ENCODE results near the gene NEU1.

The NEU1 gene

GRCh38 chr6:31834367-31835250 is 28.0 kb downstream of the NEU1 start:
- Histone ChIP-seq H3K79me2 (peaks cover 42% of the 10 kb centered on the region), H3K4me1 (peaks cover 25% of the 10 kb centered on the region), H3K4me2 (ENCODE audit: low read length) (peak overlapping the region; percentile 57), H3K4me3 (ENCODE audit: low read depth, low read length) (peak overlapping the region; percentile 89), H3K9ac (peak overlapping the region; percentile 54), H3K36me3 (ENCODE audit: control insufficient read depth, insufficient read depth, low read length) (no peaks in the 10 kb centered on the region), H2AFZ (peak overlapping the region; percentile 95), H3K27me3 (ENCODE audit: control insufficient read depth, insufficient read depth, low read length) (no peaks in the 10 kb centered on the region), H3K9me3 (ENCODE audit: control insufficient read depth, low read length) (no peaks in the 10 kb centered on the region), H3K27ac (peak overlapping the region; percentile 99)
- no peak for TF ChIP-seq CTCF (IDR thresholded peaks at IDR 0.05)

GRCh38 chr6:31831350-31832215 is 31.0 kb downstream of the NEU1 start:
- Histone ChIP-seq H3K4me3 (ENCODE audit: low read depth, low read length) (peak overlapping the region; percentile 90), H3K79me2 (peaks cover 44% of the 10 kb centered on the region), H3K27ac (peak overlapping the region; percentile 80), H3K36me3 (ENCODE audit: control insufficient read depth, insufficient read depth, low read length) (no peaks in the 10 kb centered on the region), H2AFZ (no peak overlapping the region), H3K27me3 (ENCODE audit: control insufficient read depth, insufficient read depth, low read length) (no peaks in the 10 kb centered on the region), H3K4me2 (ENCODE audit: low read length) (peak overlapping the region; percentile 97), H3K9me3 (ENCODE audit: control insufficient read depth, low read length) (no peaks in the 10 kb centered on the region), H3K9ac (no peak overlapping the region), H3K4me1 (peaks cover 14% of the 10 kb centered on the region)
- TF ChIP-seq CTCF (IDR thresholded peaks at IDR 0.05) = no peak

GRCh38 chr6:31830886-31831335 is 31.7 kb downstream of the NEU1 start:
- H3K27ac ChIP-seq = peak overlapping the region; percentile 80
- H3K4me1 ChIP-seq = peaks cover 15% of the 10 kb centered on the region
- no peak overlapping the region for H3K9ac ChIP-seq
- H3K36me3 ChIP-seq (ENCODE audit: control insufficient read depth, insufficient read depth, low read length) = no peaks in the 10 kb centered on the region
- H3K4me3 ChIP-seq (ENCODE audit: low read depth, low read length) = peak overlapping the region; percentile 90
- no peak for TF ChIP-seq CTCF (IDR thresholded peaks at IDR 0.05)
- peaks cover 40% of the 10 kb centered on the region for H3K79me2 ChIP-seq
- H3K27me3 ChIP-seq (ENCODE audit: control insufficient read depth, insufficient read depth, low read length) = no peaks in the 10 kb centered on the region
- no peak overlapping the region for H2AFZ ChIP-seq
- no peaks in the 10 kb centered on the region for H3K9me3 ChIP-seq (ENCODE audit: control insufficient read depth, low read length)
- H3K4me2 ChIP-seq (ENCODE audit: low read length) = peak overlapping the region; percentile 97

- Histone ChIP-seq H3K4me2 (ENCODE audit: low read length) (peak overlapping the region; percentile 97), H3K4me1 (peaks cover 21% of the 10 kb centered on the region), H3K9ac (peak overlapping the region; percentile 87), H3K4me3 (ENCODE audit: low read depth, low read length) (peak overlapping the region; percentile 90), H3K9me3 (ENCODE audit: control insufficient read depth, low read length) (no peaks in the 10 kb centered on the region), H3K36me3 (ENCODE audit: control insufficient read depth, insufficient read depth, low read length) (no peaks in the 10 kb centered on the region), H3K27ac (peak overlapping the region; percentile 80), H2AFZ (no peak overlapping the region), H3K27me3 (ENCODE audit: control insufficient read depth, insufficient read depth, low read length) (no peaks in the 10 kb centered on the region), H3K79me2 (peaks cover 39% of the 10 kb centered on the region)
- TF ChIP-seq CTCF (IDR thresholded peaks at IDR 0.05) = peak; percentile 43
These were observed 32.9 kb downstream of the NEU1 start for GRCh38 chr6:31829633-31830283.
